GM12878 (cell line): ENCODE results near the gene PBRM1. TPM values are rescaled to one million over a fixed set of nuclear protein-coding genes. Genes with fewer than 3 reads are reported as not detected.

Source experiments
- BHLHE40 ChIP-seq, 2 experiments: fragments of 450-650 bp in 1 of 2; IDR thresholded peaks; 2 replicates each; pipeline ENCODE4 v1.6.1; 2011 to 2017; ENCODE audit warnings: low read depth in 2 of 2, borderline replicate concordance in 1 of 2, improper control_type of control experiment in 1 of 2, low read length in 1 of 2, mild to moderate bottlenecking in 1 of 2
- EP300 ChIP-seq, 2 experiments: fragments of 150-350 bp in 1 of 2; IDR thresholded peaks; 2 replicates each; pipeline ENCODE4 v1.6.1; 2011 to 2012; ENCODE audit warnings: low read depth in 2 of 2, low read length in 2 of 2, borderline replicate concordance in 1 of 2, improper control_type of control experiment in 1 of 2, inconsistent platforms in 1 of 2; ENCODE audit not compliant: control insufficient read depth in 1 of 2
- ESRRA ChIP-seq: IDR thresholded peaks from 2 replicates; pipeline ENCODE4 v1.6.1; 2012; ENCODE audit warnings: mild to moderate bottlenecking, low read length, improper control_type of control experiment
- ETV6 ChIP-seq, 2 experiments: fragments of 450-650 bp in 1 of 2; IDR thresholded peaks in 1 of 2; conservative IDR thresholded peaks in 1 of 2; 2 replicates each; pipeline ENCODE4 v1.6.1; 2014; ENCODE audit warnings: antibody characterized with exemption in 1 of 2, borderline replicate concordance in 1 of 2, low read depth in 1 of 2, mild to moderate bottlenecking in 1 of 2, moderate library complexity in 1 of 2
- LARP7 ChIP-seq: fragments of 450-650 bp; IDR thresholded peaks from 2 replicates; pipeline ENCODE4 v1.6.1; 2017; ENCODE audit warnings: mild to moderate bottlenecking
- MTA2 ChIP-seq: fragments of 450-650 bp; IDR thresholded peaks from 2 replicates; pipeline ENCODE4 v1.6.1; 2016; ENCODE audit warnings: low read depth, mild to moderate bottlenecking, moderate library complexity
- NFXL1 ChIP-seq: fragments of 450-650 bp; IDR thresholded peaks from 2 replicates; pipeline ENCODE4 v1.6.1; 2017; ENCODE audit warnings: antibody characterized with exemption, mild to moderate bottlenecking, borderline replicate concordance
- NKRF ChIP-seq: fragments of 450-650 bp; conservative IDR thresholded peaks from 2 replicates; pipeline ENCODE4 v1.6.1; 2017; ENCODE audit warnings: mild to moderate bottlenecking, moderate library complexity
- RAD21 ChIP-seq: IDR thresholded peaks from 2 replicates; pipeline ENCODE4 v1.6.1; 2011; ENCODE audit warnings: mild to moderate bottlenecking, low read depth, low read length, moderate library complexity; ENCODE audit not compliant: insufficient read depth
- SREBF1 ChIP-seq: IDR thresholded peaks from 2 replicates; pipeline ENCODE4 v1.6.1; 2012; ENCODE audit warnings: mild to moderate bottlenecking, low read length
- SREBF2 ChIP-seq: IDR thresholded peaks from 2 replicates; pipeline ENCODE4 v1.6.1; 2012; ENCODE audit warnings: mild to moderate bottlenecking, low read length
- STAT3 ChIP-seq: IDR thresholded peaks from 2 replicates; pipeline ENCODE4 v1.6.1; 2011; ENCODE audit warnings: low read depth, low read length, improper control_type of control experiment
- SUZ12 ChIP-seq: fragments of 200-600 bp; sonication (generic); IDR thresholded peaks from one replicate; pipeline ENCODE4 v1.6.1; 2018; ENCODE audit warnings: antibody characterized with exemption, mild to moderate bottlenecking; ENCODE audit not compliant: unreplicated experiment
- USF2 ChIP-seq: IDR thresholded peaks from 2 replicates; pipeline ENCODE4 v1.6.1; 2011; ENCODE audit warnings: low read depth, low read length, improper control_type of control experiment, borderline replicate concordance
- ZNF207 ChIP-seq: fragments of 450-650 bp; IDR thresholded peaks from 2 replicates; pipeline ENCODE4 v1.6.1; 2014; ENCODE audit warnings: antibody characterized with exemption, mild to moderate bottlenecking, borderline replicate concordance
- ZNF622 ChIP-seq: fragments of 450-650 bp; IDR thresholded peaks from 2 replicates; pipeline ENCODE4 v1.6.1; 2017; ENCODE audit warnings: mild to moderate bottlenecking, inconsistent platforms
- polyA plus RNA-seq, 11 experiments: library from polyadenylated mRNA; depleted of rRNA in 4 of 11; unstranded in 6 of 11; stranded (reverse) in 5 of 11; fragments of >200 nt; fragmentation: Nextera tagmentation in 4 of 11; fragmentation: Illumina TruSeq in 1 of 11; extraction: Ambion mirVana in 4 of 11; extraction: Trizol in 1 of 11; gene quantifications; 1 replicate in 1 of 11; 2 replicates in 10 of 11; pipeline versions ENCODE4 v1.2.1 to v1.2.3, GENCODE V29; 2011 to 2016; ENCODE audit warnings: inconsistent platforms in 2 of 11, missing spikeins in 2 of 11, low read depth in 1 of 11
- total RNA-seq, 4 experiments: library from RNA; depleted of rRNA in 3 of 4; stranded (reverse); fragments of >200 nt in 3 of 4; fragmentation: Illumina TruSeq in 1 of 4; extraction: Trizol in 1 of 4; gene quantifications; 2 replicates each; pipeline versions ENCODE4 v1.2.1 to v1.2.3, GENCODE V29; 2013 to 2021
- TF ChIP-seq, protein P1 (sequence below): IDR thresholded peaks from 2 replicates; pipeline ENCODE4 v1.6.1; 2011; ENCODE audit warnings: mild to moderate bottlenecking, low read depth, low read length, moderate library complexity; ENCODE audit not compliant: insufficient replicate concordance
- TF ChIP-seq, protein P2 (sequence below): fragments of 450-650 bp; IDR thresholded peaks from 2 replicates; pipeline ENCODE4 v1.6.1; 2017; ENCODE audit warnings: antibody characterized with exemption, mild to moderate bottlenecking, moderate library complexity

The PBRM1 gene
- total and polyA plus RNA-seq, 10 of the 15 experiments (the other 5 are each of a cell fraction or from before 2014, with no cell fraction given) = 8.9 to 88.9 (median 39.3) TPM

DNA sequence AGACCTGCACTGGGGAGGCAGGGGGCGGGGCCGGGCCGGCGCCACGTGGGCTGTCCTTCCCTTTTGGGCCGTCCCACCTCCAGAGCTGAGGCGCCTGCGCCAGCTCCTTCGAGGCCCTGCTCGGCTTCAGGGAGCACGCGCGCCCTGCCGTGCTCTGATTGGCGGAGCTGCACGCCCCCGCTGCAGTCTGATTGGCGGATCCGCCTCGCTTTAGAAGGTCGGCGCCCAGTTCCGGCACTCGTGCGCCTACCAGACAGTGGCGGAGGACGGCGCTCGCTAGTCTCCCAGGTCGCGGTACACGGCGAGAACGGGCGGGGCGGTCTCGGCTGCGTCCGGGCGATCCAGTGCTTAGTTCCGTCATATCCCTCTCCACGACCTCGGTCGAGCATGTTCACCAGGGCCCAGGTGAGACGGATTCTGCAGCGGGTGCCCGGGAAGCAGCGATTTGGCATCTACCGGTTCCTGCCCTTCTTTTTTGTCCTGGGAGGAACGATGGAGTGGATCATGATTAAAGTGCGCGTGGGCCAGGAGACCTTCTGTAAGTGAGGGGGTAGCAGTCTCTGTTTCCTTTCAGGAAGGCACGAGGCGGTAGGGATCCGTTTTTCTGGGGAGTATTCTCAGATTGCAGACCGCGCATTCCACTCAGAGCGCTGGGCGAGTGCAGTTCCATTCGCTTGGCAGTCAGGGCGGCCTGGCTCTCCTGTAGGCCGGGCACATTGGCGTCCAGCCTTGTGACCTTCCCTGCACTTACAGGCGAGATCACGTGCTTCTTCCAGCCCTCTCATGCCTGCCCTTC is 149.1 kb downstream of the PBRM1 start, which contains the start of gene UQCC5 (continued):
- TF ChIP-seq, protein P1, sequence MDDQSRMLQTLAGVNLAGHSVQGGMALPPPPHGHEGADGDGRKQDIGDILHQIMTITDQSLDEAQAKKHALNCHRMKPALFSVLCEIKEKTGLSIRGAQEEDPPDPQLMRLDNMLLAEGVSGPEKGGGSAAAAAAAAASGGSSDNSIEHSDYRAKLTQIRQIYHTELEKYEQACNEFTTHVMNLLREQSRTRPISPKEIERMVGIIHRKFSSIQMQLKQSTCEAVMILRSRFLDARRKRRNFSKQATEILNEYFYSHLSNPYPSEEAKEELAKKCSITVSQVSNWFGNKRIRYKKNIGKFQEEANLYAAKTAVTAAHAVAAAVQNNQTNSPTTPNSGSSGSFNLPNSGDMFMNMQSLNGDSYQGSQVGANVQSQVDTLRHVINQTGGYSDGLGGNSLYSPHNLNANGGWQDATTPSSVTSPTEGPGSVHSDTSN = peak; percentile 27
- TF ChIP-seq SREBF1 (no peak), BHLHE40 (IDR thresholded peaks at IDR 0.05; ENCODE audit: borderline replicate concordance in 1 of 2, low read depth in 2 of 2, low read length in 1 of 2) (peak; percentile 77 to 91; a peak in 3 of 4 replicates), NKRF (peak; percentile 84), USF2 (peak; percentile 84), NFXL1 (no peak), MTA2 (peak; percentile 33; the same call in 1 of the 2 replicates), ETV6 (conservative IDR thresholded peaks at IDR 0.05 in 1 of 2, IDR thresholded peaks at IDR 0.05 in 1 of 2; ENCODE audit: borderline replicate concordance in 1 of 2, low read depth in 1 of 2) (no peak), RAD21 (no peak), SREBF2 (no peak), LARP7 (0 out of 2 replicates have a peak, but pooled peaks have one; percentile 36), ESRRA (no peak), STAT3 (no peak), ZNF622 (no peak), EP300 (IDR thresholded peaks at IDR 0.05; ENCODE audit: borderline replicate concordance in 1 of 2, control insufficient read depth in 1 of 2, low read depth in 2 of 2, low read length in 2 of 2) (no peak), SUZ12 (no peak), ZNF207 (no peak)
- TF ChIP-seq, protein P2, sequence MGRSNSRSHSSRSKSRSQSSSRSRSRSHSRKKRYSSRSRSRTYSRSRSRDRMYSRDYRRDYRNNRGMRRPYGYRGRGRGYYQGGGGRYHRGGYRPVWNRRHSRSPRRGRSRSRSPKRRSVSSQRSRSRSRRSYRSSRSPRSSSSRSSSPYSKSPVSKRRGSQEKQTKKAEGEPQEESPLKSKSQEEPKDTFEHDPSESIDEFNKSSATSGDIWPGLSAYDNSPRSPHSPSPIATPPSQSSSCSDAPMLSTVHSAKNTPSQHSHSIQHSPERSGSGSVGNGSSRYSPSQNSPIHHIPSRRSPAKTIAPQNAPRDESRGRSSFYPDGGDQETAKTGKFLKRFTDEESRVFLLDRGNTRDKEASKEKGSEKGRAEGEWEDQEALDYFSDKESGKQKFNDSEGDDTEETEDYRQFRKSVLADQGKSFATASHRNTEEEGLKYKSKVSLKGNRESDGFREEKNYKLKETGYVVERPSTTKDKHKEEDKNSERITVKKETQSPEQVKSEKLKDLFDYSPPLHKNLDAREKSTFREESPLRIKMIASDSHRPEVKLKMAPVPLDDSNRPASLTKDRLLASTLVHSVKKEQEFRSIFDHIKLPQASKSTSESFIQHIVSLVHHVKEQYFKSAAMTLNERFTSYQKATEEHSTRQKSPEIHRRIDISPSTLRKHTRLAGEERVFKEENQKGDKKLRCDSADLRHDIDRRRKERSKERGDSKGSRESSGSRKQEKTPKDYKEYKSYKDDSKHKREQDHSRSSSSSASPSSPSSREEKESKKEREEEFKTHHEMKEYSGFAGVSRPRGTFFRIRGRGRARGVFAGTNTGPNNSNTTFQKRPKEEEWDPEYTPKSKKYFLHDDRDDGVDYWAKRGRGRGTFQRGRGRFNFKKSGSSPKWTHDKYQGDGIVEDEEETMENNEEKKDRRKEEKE = no peak
